Measurements from ENCODE around the gene PDE6D. TPM values are rescaled to one million over a fixed set of nuclear protein-coding genes. Genes with fewer than 3 reads are reported as not detected.

Gene PDE6D
- polyA plus RNA-seq (2013) = 32.3 TPM

- peak; percentile 95 to 97 (median 96) for DNase-seq
- ChIA-PET POLR2A (interaction anchor here (0.6 kb wide), 2 partner anchors 114 to 179 kb away, joined by 3 read pairs; no protein-coding TSS in a partner anchor), CTCF (no interaction called here)
- no peaks in the 10 kb centered on the region for H3K9me3 ChIP-seq (ENCODE audit: control extremely low read depth in 1 of 5, control insufficient read depth in 4 of 5, insufficient read depth in 2 of 5, low read depth in 1 of 5, low read length in 4 of 5)
- H3K4me3 ChIP-seq (ENCODE audit: control insufficient read depth in 1 of 7, extremely low read depth in 1 of 7, insufficient read depth in 4 of 7, low read depth in 2 of 7, low read length in 6 of 7) = peak within 1 kb of the TSS; percentile 86 to 98 (median 94)
- peaks cover 19 to 32% (median 27%) of the 10 kb centered on the region in 4 experiments for H3K4me1 ChIP-seq (ENCODE audit: control extremely low read depth in 1 of 4, control insufficient read depth in 4 of 4, insufficient read depth in 4 of 4, low read length in 3 of 4)
- H3K27ac ChIP-seq (ENCODE audit: insufficient read depth in 1 of 2, low read depth in 1 of 2, low read length in 2 of 2, poor library complexity in 1 of 2, severe bottlenecking in 2 of 2) = peak within 1 kb of the TSS; percentile 26 to 82
- H3K36me3 ChIP-seq (ENCODE audit: control insufficient read depth in 4 of 4, insufficient read depth in 4 of 4, low read length in 3 of 4) = peaks cover 0 to 2% (median under 1%) of the 10 kb centered on the region in 4 experiments
- WGBS (ENCODE audit: insufficient coverage) = 0% methylated on average over 43 of the region's 67 CpGs
- peaks cover 0 to 2% (median 0%) of the 10 kb centered on the region in 5 experiments for H3K27me3 ChIP-seq (replicated peaks in 2 of 5; ENCODE audit: control insufficient read depth in 4 of 5, insufficient read depth in 5 of 5, low read length in 4 of 5)
These were observed at the start of gene PDE6D for GRCh38 chr2:231780909-231781797. PDE6D (minus strand) TSS chr2:231781282; CDS start chr2:231781114, 168 bp downstream.

- Histone ChIP-seq H3K4me1 (ENCODE audit: control extremely low read depth in 1 of 4, control insufficient read depth in 4 of 4, insufficient read depth in 4 of 4, low read length in 3 of 4) (no peaks in the 10 kb centered on the region), H3K27ac (ENCODE audit: insufficient read depth in 1 of 2, low read depth in 1 of 2, low read length in 2 of 2, poor library complexity in 1 of 2, severe bottlenecking in 2 of 2) (no peak overlapping the region), H3K36me3 (ENCODE audit: control insufficient read depth in 4 of 4, insufficient read depth in 4 of 4, low read length in 3 of 4) (no peaks in the 10 kb centered on the region), H3K4me3 (ENCODE audit: control insufficient read depth in 1 of 7, extremely low read depth in 1 of 7, insufficient read depth in 4 of 7, low read depth in 2 of 7, low read length in 6 of 7) (no peak overlapping the region), H3K27me3 (replicated peaks in 2 of 5; ENCODE audit: control insufficient read depth in 4 of 5, insufficient read depth in 5 of 5, low read length in 4 of 5) (peaks cover 0 to 1% (median 0%) of the 10 kb centered on the region in 5 experiments), H3K9me3 (ENCODE audit: control extremely low read depth in 1 of 5, control insufficient read depth in 4 of 5, insufficient read depth in 2 of 5, low read depth in 1 of 5, low read length in 4 of 5) (peaks cover 0 to 4% (median 0%) of the 10 kb centered on the region in 5 experiments)
- ChIA-PET POLR2A (no interaction called here), CTCF (no interaction called here)
- WGBS (ENCODE audit: insufficient coverage) = 40% methylated on average over 1 of the region's 3 CpGs
- DNase-seq = no peak
These were observed 40.8 kb upstream of the PDE6D start for GRCh38 chr2:231821908-231822307.

GRCh38 chr2:231820786-231821303 is 39.8 kb upstream of the PDE6D start:
- Histone ChIP-seq H3K27me3 (replicated peaks in 2 of 5; ENCODE audit: control insufficient read depth in 4 of 5, insufficient read depth in 5 of 5, low read length in 4 of 5) (peaks cover 0 to 1% (median 0%) of the 10 kb centered on the region in 5 experiments), H3K4me3 (ENCODE audit: control insufficient read depth in 1 of 7, extremely low read depth in 1 of 7, insufficient read depth in 4 of 7, low read depth in 2 of 7, low read length in 6 of 7) (no peak overlapping the region), H3K36me3 (ENCODE audit: control insufficient read depth in 4 of 4, insufficient read depth in 4 of 4, low read length in 3 of 4) (peaks cover 0 to 3% (median 0%) of the 10 kb centered on the region in 4 experiments), H3K4me1 (ENCODE audit: control extremely low read depth in 1 of 4, control insufficient read depth in 4 of 4, insufficient read depth in 4 of 4, low read length in 3 of 4) (no peaks in the 10 kb centered on the region), H3K9me3 (ENCODE audit: control extremely low read depth in 1 of 5, control insufficient read depth in 4 of 5, insufficient read depth in 2 of 5, low read depth in 1 of 5, low read length in 4 of 5) (peaks cover 0 to 4% (median 2%) of the 10 kb centered on the region in 5 experiments), H3K27ac (ENCODE audit: insufficient read depth in 1 of 2, low read depth in 1 of 2, low read length in 2 of 2, poor library complexity in 1 of 2, severe bottlenecking in 2 of 2) (no peak overlapping the region)
- POLR2A ChIA-PET = no interaction called here
- no peak for DNase-seq
- CTCF ChIA-PET = no interaction called here
- WGBS (ENCODE audit: insufficient coverage) = 85% methylated on average over 10 of the region's 12 CpGs

DNA sequence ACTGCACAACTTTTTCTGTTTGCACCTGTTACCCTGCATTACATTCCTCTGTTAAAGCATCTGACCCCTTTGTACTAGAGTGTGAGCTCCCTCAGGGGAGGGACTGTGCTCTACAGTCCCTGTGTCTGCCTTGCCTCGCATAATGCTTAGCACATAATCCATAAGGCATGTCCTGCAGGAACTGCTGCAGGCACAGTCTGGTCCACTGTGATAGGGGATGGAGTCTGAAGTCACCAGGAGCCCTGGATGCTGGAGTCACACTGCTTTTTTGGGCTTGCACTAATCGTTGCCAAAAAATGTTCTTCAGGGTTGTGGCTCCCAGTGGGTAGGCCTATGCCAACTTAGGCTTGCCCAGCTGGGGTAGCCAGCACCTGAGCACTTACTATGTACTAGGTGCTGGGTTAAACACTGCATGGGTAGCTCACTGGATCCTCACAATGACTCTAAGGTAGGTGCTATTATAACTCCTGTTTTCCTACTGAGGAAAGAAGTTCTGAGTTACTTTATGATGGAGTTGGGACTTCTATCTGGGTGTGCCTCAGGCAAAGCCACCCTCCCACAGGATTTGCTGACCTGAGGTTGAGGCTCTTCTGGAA is 38.5 kb upstream of the PDE6D start:
- WGBS (ENCODE audit: insufficient coverage) = 100% methylated on average over 2 of the region's 2 CpGs
- Histone ChIP-seq H3K4me1 (ENCODE audit: control extremely low read depth in 1 of 4, control insufficient read depth in 4 of 4, insufficient read depth in 4 of 4, low read length in 3 of 4) (no peaks in the 10 kb centered on the region), H3K36me3 (ENCODE audit: control insufficient read depth in 4 of 4, insufficient read depth in 4 of 4, low read length in 3 of 4) (peaks cover 0 to 9% (median 1%) of the 10 kb centered on the region in 4 experiments), H3K27ac (ENCODE audit: insufficient read depth in 1 of 2, low read depth in 1 of 2, low read length in 2 of 2, poor library complexity in 1 of 2, severe bottlenecking in 2 of 2) (no peak overlapping the region), H3K27me3 (replicated peaks in 2 of 5; ENCODE audit: control insufficient read depth in 4 of 5, insufficient read depth in 5 of 5, low read length in 4 of 5) (peaks cover 0 to 1% (median 0%) of the 10 kb centered on the region in 5 experiments), H3K4me3 (ENCODE audit: control insufficient read depth in 1 of 7, extremely low read depth in 1 of 7, insufficient read depth in 4 of 7, low read depth in 2 of 7, low read length in 6 of 7) (no peak overlapping the region), H3K9me3 (ENCODE audit: control extremely low read depth in 1 of 5, control insufficient read depth in 4 of 5, insufficient read depth in 2 of 5, low read depth in 1 of 5, low read length in 4 of 5) (peaks cover 3 to 17% (median 4%) of the 10 kb centered on the region in 5 experiments)
- ChIA-PET POLR2A (no interaction called here), CTCF (interaction anchor here (0.7 kb wide), 1 partner anchor 367 kb away, joined by 4 read pairs; no protein-coding TSS in a partner anchor)
- no peak for DNase-seq

DNA sequence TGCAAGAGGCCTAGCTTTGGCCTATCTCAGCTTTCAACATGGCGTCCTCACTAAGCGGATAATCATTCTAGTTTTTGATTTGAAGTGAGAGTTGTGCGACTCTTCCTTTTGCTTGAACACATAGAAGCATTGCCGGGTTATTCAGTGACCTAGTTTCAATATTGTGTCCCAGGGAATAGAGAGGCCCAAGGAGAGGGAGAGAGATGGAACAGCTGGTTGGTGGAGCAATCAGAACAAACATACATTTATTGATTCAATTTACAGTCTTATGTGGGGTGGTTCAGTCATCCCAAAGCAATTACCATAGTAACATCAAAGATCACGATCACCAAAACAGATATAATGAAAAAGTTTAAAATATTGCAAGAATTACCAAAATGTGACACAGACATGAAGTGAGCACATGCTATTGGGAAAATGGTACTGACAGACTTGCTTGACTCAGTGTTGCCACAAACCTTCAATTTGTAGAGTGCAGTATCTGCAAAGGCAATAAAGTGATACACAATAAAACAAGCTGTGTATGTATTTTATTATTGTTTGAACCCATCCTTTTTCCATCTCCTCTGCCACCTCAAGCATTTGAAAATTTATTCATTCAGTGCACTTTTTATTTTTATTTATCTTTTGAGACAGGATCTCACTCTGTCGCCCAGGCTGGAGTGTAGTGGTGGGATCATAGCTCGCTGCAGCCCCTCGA is 35.4 kb upstream of the PDE6D start:
- DNase-seq = no peak
- no CpG with 5 or more reads among the region's 8 CpGs for WGBS (ENCODE audit: insufficient coverage)
- H3K27me3 ChIP-seq (replicated peaks in 2 of 5; ENCODE audit: control insufficient read depth in 4 of 5, insufficient read depth in 5 of 5, low read length in 4 of 5) = no peaks in the 10 kb centered on the region
- CTCF ChIA-PET = interaction anchor here (1.3 kb wide), 1 partner anchor 10 kb away, joined by 3 read pairs; no protein-coding TSS in a partner anchor
- H3K4me1 ChIP-seq (ENCODE audit: control extremely low read depth in 1 of 4, control insufficient read depth in 4 of 4, insufficient read depth in 4 of 4, low read length in 3 of 4) = no peaks in the 10 kb centered on the region
- H3K27ac ChIP-seq (ENCODE audit: insufficient read depth in 1 of 2, low read depth in 1 of 2, low read length in 2 of 2, poor library complexity in 1 of 2, severe bottlenecking in 2 of 2) = no peak overlapping the region
- peaks cover 2 to 29% (median 19%) of the 10 kb centered on the region in 4 experiments for H3K36me3 ChIP-seq (ENCODE audit: control insufficient read depth in 4 of 4, insufficient read depth in 4 of 4, low read length in 3 of 4)
- peaks cover under 1 to 21% (median 4%) of the 10 kb centered on the region in 5 experiments for H3K9me3 ChIP-seq (ENCODE audit: control extremely low read depth in 1 of 5, control insufficient read depth in 4 of 5, insufficient read depth in 2 of 5, low read depth in 1 of 5, low read length in 4 of 5)
- POLR2A ChIA-PET = no interaction called here
- H3K4me3 ChIP-seq (ENCODE audit: control insufficient read depth in 1 of 7, extremely low read depth in 1 of 7, insufficient read depth in 4 of 7, low read depth in 2 of 7, low read length in 6 of 7) = no peak overlapping the region

- ChIA-PET POLR2A (no interaction called here), CTCF (no interaction called here)
- H3K9me3 ChIP-seq (ENCODE audit: control extremely low read depth in 1 of 5, control insufficient read depth in 4 of 5, insufficient read depth in 2 of 5, low read depth in 1 of 5, low read length in 4 of 5) = peaks cover 0 to 20% (median 4%) of the 10 kb centered on the region in 5 experiments
- no peak overlapping the region for H3K4me3 ChIP-seq (ENCODE audit: control insufficient read depth in 1 of 7, extremely low read depth in 1 of 7, insufficient read depth in 4 of 7, low read depth in 2 of 7, low read length in 6 of 7)
- no peaks in the 10 kb centered on the region for H3K27me3 ChIP-seq (replicated peaks in 2 of 5; ENCODE audit: control insufficient read depth in 4 of 5, insufficient read depth in 5 of 5, low read length in 4 of 5)
- H3K36me3 ChIP-seq (ENCODE audit: control insufficient read depth in 4 of 4, insufficient read depth in 4 of 4, low read length in 3 of 4) = peaks cover 12 to 76% (median 58%) of the 10 kb centered on the region in 4 experiments
- DNase-seq = no peak
- H3K27ac ChIP-seq (ENCODE audit: insufficient read depth in 1 of 2, low read depth in 1 of 2, low read length in 2 of 2, poor library complexity in 1 of 2, severe bottlenecking in 2 of 2) = no peak overlapping the region
- H3K4me1 ChIP-seq (ENCODE audit: control extremely low read depth in 1 of 4, control insufficient read depth in 4 of 4, insufficient read depth in 4 of 4, low read length in 3 of 4) = no peaks in the 10 kb centered on the region
These were observed 29.8 kb upstream of the PDE6D start for GRCh38 chr2:231810905-231811304.
